Fibroblast of lung (primary cell): Measurements from ENCODE around the gene CBX1. TPM values are rescaled to one million over a fixed set of nuclear protein-coding genes. Genes with fewer than 3 reads are reported as not detected.

Experiments
- DNase-seq, 2 donors: peaks; one replicate each; pipeline versions ENCODE4 v3.0.0 to v3.0.0-alpha.2; 2010; ENCODE audit warnings: low read depth in 2 of 2
- H2AFZ ChIP-seq: 2 replicates; pipeline ENCODE4 v1.5.1; 2012; ENCODE audit warnings: low read length, control low read depth, inconsistent platforms
- H3K27ac ChIP-seq: 2 replicates; pipeline ENCODE4 v1.5.1; 2011; ENCODE audit warnings: low read length, control low read depth; ENCODE audit not compliant: insufficient read depth
- H3K27me3 ChIP-seq: 2 replicates; pipeline ENCODE4 v1.5.1; 2011; ENCODE audit warnings: mild to moderate bottlenecking, low read length; ENCODE audit not compliant: control insufficient read depth, insufficient read depth
- H3K36me3 ChIP-seq: 2 replicates; pipeline ENCODE4 v1.5.1; 2011; ENCODE audit warnings: low read length; ENCODE audit not compliant: control insufficient read depth, insufficient read depth
- H3K4me1 ChIP-seq: 2 replicates; pipeline ENCODE4 v1.5.1; 2011; ENCODE audit warnings: low read length; ENCODE audit not compliant: control insufficient read depth, insufficient read depth; ENCODE audit errors: extremely low read depth
- H3K4me2 ChIP-seq: 2 replicates; pipeline ENCODE4 v1.5.1; 2011; ENCODE audit warnings: low read length, control low read depth; ENCODE audit not compliant: insufficient read depth; ENCODE audit errors: extremely low read depth
- H3K4me3 ChIP-seq, 4 experiments: fragments of 200-600 bp in 1 of 4; sonication (generic) in 1 of 4; replicated peaks in 1 of 4; 2 replicates each; pipeline ENCODE4 v1.5.1; 2011 to 2016; ENCODE audit warnings: low read length in 4 of 4, low read depth in 3 of 4, mild to moderate bottlenecking in 3 of 4, control low read depth in 2 of 4, inconsistent platforms in 1 of 4, mixed read lengths in 1 of 4; ENCODE audit not compliant: insufficient read depth in 1 of 4; ENCODE audit errors: control extremely low read depth in 1 of 4
- H3K79me2 ChIP-seq: 2 replicates; pipeline ENCODE4 v1.5.1; 2012; ENCODE audit warnings: mild to moderate bottlenecking, low read length, inconsistent platforms; ENCODE audit not compliant: control insufficient read depth, insufficient read depth
- H3K9ac ChIP-seq: 2 replicates; pipeline ENCODE4 v1.5.1; 2011; ENCODE audit warnings: mild to moderate bottlenecking, low read length, control low read depth; ENCODE audit not compliant: insufficient read depth
- H3K9me3 ChIP-seq: 2 replicates; pipeline ENCODE4 v1.5.1; 2012; ENCODE audit warnings: low read depth, low read length; ENCODE audit not compliant: control insufficient read depth, insufficient read depth
- H4K20me1 ChIP-seq: 2 replicates; pipeline ENCODE4 v1.5.1; 2011; ENCODE audit warnings: low read length; ENCODE audit not compliant: control insufficient read depth, insufficient read depth; ENCODE audit errors: extremely low read depth
- CTCF ChIP-seq, 2 donors: IDR thresholded peaks in 1 of 2; conservative IDR thresholded peaks in 1 of 2; 1 replicate in 1 of 2; 2 replicates in 1 of 2; pipeline ENCODE4 v1.5.1; 2011 to 2012; ENCODE audit warnings: low read length in 2 of 2, control low read depth in 1 of 2, inconsistent platforms in 1 of 2, low read depth in 1 of 2, mild to moderate bottlenecking in 1 of 2
- EZH2 ChIP-seq: IDR thresholded peaks from 2 replicates; pipeline ENCODE4 v1.5.1; 2012; ENCODE audit warnings: low read length, control low read depth, mild to moderate bottlenecking; ENCODE audit errors: missing control alignments
- polyA plus RNA-seq, 2 donors: library from polyadenylated mRNA; depleted of rRNA in 1 of 2; stranded (reverse) in 1 of 2; unstranded in 1 of 2; fragments of >200 nt; gene quantifications; 2 replicates each; pipeline ENCODE4 v1.2.1, GENCODE V29; 2011 to 2012; ENCODE audit warnings: missing spikeins in 1 of 2
- total RNA-seq: library from RNA; depleted of rRNA; stranded (reverse); fragments of >200 nt; gene quantifications from 2 replicates; pipeline ENCODE4 v1.2.1, GENCODE V29; 2014

The CBX1 gene
- total and polyA plus RNA-seq, 2 donors (not counting 1 experiment from before 2014, with no cell fraction given): 50.4 to 64.8 TPM

GRCh38 chr17:48048384-48049126, 52.7 kb downstream of the CBX1 start:
- H3K27ac ChIP-seq: peak overlapping the region; percentile 79
- H3K27me3 ChIP-seq: no peaks in the 10 kb centered on the region
- H3K4me2 ChIP-seq: peak overlapping the region; percentile 84
- no peaks in the 10 kb centered on the region for H3K9me3 ChIP-seq
- peaks cover 29% of the 10 kb centered on the region for H3K79me2 ChIP-seq
- DNase-seq: peak; percentile 90 to 96
- no peaks in the 10 kb centered on the region for H4K20me1 ChIP-seq
- peak overlapping the region; percentile 34 for H2AFZ ChIP-seq
- peak overlapping the region; percentile 83 for H3K9ac ChIP-seq
- peaks cover 3% of the 10 kb centered on the region for H3K36me3 ChIP-seq
- TF ChIP-seq EZH2 (no peak), CTCF (conservative IDR thresholded peaks at IDR 0.05 in 1 of 2, IDR thresholded peaks at IDR 0.05 in 1 of 2; ENCODE audit: low read depth in 1 of 2, low read length in 2 of 2) (no peak)
- H3K4me3 ChIP-seq: peak overlapping the region; percentile 68 to 98 (median 84)
- peaks cover 26% of the 10 kb centered on the region for H3K4me1 ChIP-seq

DNA sequence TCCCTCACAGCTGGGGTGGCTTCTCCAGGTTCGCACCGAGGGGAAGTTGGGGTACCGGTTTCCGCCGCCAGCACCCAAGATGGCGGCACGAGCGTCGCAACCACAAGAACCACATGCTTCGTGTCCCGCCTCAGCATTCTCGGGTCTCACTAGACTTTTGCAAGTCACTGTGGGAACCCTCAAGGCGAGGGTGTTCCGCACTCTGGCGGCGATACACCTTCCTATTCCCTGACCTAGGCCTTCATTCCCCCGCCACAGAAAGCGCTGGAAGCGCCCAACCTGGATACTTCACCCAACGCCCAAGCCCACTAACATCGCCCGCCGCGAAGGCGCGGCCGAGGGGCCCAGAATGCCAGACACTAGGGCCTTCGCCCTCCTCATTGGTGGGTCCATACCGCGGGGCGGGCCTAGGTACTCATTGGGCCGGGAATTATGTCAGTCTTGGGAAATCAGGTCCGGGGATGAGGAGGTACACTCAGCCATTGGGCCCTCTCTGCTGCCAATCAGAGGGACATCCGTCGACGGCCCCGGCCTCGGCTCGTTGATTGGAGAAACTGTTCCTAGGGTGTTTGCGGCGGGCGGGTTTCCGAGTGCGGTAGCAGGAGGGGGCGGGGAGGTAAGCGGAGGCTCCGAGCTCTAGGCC, 53.4 kb downstream of the CBX1 start, which contains the start of gene NFE2L1:
TSS of gene NFE2L1 (plus strand) at position 619 of the 643 bp plus-strand sequence. CDS start 2,760 bp downstream, outside the sequence.
- H4K20me1 ChIP-seq: no peaks in the 10 kb centered on the region
- H3K9me3 ChIP-seq: no peaks in the 10 kb centered on the region
- H2AFZ ChIP-seq: peak within 1 kb of the TSS; percentile 81
- peak within 1 kb of the TSS; percentile 79 for H3K27ac ChIP-seq
- H3K9ac ChIP-seq: peak within 1 kb of the TSS; percentile 83
- H3K4me2 ChIP-seq: peak within 1 kb of the TSS; percentile 84
- peak; percentile 100 for DNase-seq
- H3K4me1 ChIP-seq: peaks cover 19% of the 10 kb centered on the region
- TF ChIP-seq CTCF (conservative IDR thresholded peaks at IDR 0.05 in 1 of 2, IDR thresholded peaks at IDR 0.05 in 1 of 2; ENCODE audit: low read depth in 1 of 2, low read length in 2 of 2) (no peak), EZH2 (no peak)
- peak within 1 kb of the TSS; percentile 68 to 98 (median 84) for H3K4me3 ChIP-seq
- no peaks in the 10 kb centered on the region for H3K27me3 ChIP-seq
- peaks cover 3% of the 10 kb centered on the region for H3K36me3 ChIP-seq
- peaks cover 22% of the 10 kb centered on the region for H3K79me2 ChIP-seq

DNA sequence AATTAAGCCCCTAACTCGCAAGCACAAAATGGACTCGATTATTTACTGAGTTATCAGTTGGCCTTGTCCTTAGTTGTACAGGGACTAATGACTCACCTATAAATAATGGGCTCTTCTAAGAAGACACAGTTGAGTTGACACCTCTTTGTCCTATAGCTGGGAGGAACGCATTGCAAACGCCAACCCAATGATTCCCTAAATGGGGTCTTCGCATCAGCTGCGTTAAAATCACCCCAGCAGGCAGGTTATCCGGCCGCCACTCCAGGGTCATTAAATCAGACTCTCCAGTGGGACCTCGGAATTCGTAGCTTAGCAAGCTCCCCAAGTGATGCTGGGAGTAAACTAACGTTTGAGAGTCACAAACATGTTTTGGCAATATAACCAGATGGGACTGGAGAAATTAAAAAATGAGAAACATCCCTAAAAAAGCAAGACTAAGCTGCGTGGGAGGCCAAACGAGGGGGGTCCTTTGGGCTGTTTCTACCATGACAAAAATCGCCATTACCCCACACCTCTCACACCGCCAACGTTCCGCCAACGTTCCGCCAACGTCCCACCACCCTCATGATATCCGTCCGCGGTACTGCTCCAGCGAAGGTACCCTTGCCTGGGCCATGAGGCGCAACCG, 54.1 kb downstream of the CBX1 start:
- DNase-seq: peak in 1 of 2 donors; percentile 22
- H3K9me3 ChIP-seq: no peaks in the 10 kb centered on the region
- H3K79me2 ChIP-seq: peaks cover 17% of the 10 kb centered on the region
- peaks cover 3% of the 10 kb centered on the region for H3K36me3 ChIP-seq
- TF ChIP-seq CTCF (conservative IDR thresholded peaks at IDR 0.05 in 1 of 2, IDR thresholded peaks at IDR 0.05 in 1 of 2; ENCODE audit: low read depth in 1 of 2, low read length in 2 of 2) (no peak), EZH2 (no peak)
- peaks cover 13% of the 10 kb centered on the region for H3K4me1 ChIP-seq
- peak overlapping the region; percentile 71 for H3K9ac ChIP-seq
- H2AFZ ChIP-seq: peak overlapping the region; percentile 81
- H3K4me2 ChIP-seq: peak overlapping the region; percentile 81
- peak overlapping the region; percentile 79 for H3K27ac ChIP-seq
- H3K27me3 ChIP-seq: no peaks in the 10 kb centered on the region
- H4K20me1 ChIP-seq: no peaks in the 10 kb centered on the region
- peak overlapping the region; percentile 38 to 93 (median 66) for H3K4me3 ChIP-seq
